SIG-M5 treated with dmso at 0.1 percent for 504 hours (cell line): Measurements from ENCODE around the gene ITSN2.

Source experiments
- DNase-seq: peaks from one replicate; lab custom pipeline; 2025; ENCODE audit not compliant: unreplicated experiment; lab: John Stamatoyannopoulos, UW

Gene ITSN2

GRCh38 chr2:24190503-24190902, 169.8 kb downstream of the ITSN2 start:
- no peak for DNase-seq

- no peak for DNase-seq
Measured at GRCh38 chr2:24189551-24189950, 170.8 kb downstream of the ITSN2 start.

GRCh38 chr2:24183366-24184069, 176.8 kb downstream of the ITSN2 start:
- no peak for DNase-seq

DNA sequence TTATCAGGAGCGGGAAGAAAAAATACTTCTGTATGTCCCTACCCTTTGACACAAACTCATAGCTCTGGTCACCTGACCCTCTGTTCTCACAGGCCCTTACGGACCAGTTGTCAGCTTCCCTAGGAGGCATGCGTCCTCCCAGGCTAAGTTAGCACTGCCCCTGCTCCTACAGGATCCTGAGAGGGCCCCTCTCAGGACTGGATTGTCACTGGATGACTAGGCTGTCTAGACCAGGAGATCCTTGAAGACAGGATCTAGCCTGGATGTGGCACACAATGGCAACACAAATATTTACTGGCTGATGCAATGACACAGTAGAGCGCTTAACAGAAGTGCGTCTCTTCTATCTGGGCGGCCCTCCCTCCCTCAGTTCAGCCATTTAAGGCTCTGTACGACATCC, 177.8 kb downstream of the ITSN2 start:
- DNase-seq: no peak

GRCh38 chr2:24181849-24182248, 178.5 kb downstream of the ITSN2 start:
- DNase-seq: no peak

DNA sequence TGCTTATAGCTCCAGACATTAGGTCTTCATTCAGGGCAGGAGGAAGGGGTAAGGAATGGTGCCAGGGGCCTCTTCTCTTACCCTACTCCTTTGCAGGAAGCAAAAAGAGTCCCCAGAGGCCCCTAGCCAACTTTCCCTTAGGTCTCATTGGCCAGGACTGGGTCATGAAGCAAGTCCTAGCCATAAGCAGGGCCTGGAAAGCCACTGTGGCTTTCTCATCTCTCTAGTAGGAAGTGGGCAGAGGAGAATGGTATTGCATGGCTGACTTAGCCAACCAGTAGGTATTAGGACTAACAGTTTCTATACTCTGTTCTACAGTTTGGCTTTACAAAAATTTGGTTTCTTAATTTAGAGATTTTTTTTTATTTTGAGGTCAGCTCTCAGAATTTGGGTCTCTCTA, 180.7 kb downstream of the ITSN2 start:
- peak; percentile 12 for DNase-seq

DNA sequence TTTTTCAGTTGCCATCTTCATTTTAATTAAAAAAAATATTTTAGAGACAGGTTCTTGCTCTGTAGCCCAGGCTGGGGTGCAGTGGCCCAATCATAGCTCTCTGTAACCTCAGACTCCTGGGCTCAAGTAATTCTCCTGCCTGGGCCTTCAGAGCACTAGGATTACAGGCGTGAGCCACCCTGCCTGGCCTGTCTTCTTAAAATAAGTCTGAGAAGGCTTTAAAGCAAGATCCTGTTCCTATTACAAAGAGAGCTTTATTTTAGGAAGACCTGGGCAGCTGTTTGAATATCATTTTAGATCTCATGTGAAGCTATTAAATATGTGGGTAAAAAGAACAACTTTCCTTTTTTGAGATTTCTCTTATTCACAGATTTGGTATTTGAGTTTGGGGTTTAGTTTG, 184.0 kb downstream of the ITSN2 start:
- DNase-seq: no peak

- DNase-seq: no peak
Measured at GRCh38 chr2:24175631-24176187, 184.6 kb downstream of the ITSN2 start.

DNA sequence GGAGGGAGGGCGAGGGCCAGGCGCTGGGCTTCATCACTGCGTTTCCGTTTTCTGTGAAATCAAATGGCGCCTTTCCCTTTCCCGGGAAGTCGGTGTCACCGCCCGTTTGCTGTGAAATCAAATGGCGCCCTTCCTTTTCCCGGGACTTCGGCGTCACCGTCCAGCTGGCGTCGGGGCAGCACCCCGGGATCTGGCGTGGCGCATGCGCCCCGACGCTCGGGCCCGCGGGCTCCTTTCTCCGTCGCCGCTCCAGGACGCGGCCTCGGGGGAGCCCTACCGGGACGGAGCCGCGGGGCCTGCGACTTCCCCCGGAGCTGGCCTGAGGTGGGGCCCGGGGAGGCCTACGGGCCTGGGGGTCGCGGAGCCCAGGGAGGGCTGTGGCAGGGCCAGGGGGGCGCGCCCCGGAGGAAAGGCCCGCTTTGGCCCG, 185.5 kb downstream of the ITSN2 start, which contains the start of gene FAM228A:
FAM228A (plus strand) TSS at position 203 of the 427 bp plus-strand sequence. CDS start 428 bp downstream, outside the sequence.
- DNase-seq: no peak

GRCh38 chr2:24169023-24169422, 191.3 kb downstream of the ITSN2 start:
- no peak for DNase-seq

- peak; percentile 77 for DNase-seq
Measured at GRCh38 chr2:24164416-24164973, 195.8 kb downstream of the ITSN2 start.

- no peak for DNase-seq
Measured at GRCh38 chr2:24163601-24164000, 196.7 kb downstream of the ITSN2 start.

DNA sequence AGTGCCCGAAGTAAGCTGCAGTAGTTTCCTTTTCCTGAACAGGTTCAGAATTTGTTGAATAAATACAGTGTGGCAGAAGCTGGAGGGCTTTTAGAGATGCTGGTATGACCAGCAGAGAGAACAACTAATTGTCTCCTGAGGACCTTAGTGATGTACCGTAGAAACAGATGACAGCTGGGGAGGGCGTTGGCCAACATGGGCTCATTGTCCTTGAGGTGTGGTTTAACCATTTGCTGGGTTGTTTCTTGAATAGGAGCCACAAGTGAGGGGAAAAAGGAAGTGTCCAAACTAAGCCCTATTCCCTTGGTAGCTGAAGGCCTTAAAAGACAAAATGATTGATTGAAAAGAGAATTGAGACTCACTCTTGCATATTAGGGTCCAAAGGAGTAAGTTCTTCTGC, 197.2 kb downstream of the ITSN2 start:
- peak; percentile 66 for DNase-seq

DNA sequence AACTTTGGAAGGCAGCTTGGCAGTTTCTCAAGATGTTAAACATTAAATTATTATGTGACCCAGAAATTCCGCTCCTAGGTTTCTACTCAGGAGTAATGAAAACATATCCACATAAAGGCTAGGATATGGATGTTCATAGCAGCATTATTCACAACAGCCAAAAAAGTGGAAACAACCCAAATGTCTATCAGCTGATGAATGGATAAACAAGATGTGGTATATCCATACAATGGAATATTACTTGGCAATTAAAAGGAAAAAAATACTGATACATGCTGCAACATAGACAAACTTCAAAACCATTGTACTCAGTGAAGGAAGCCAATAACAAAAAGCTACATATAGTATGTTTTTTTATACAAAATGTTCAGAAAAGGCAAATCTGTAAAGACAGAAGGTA, 197.8 kb downstream of the ITSN2 start:
- no peak for DNase-seq

- DNase-seq: no peak
Measured at GRCh38 chr2:24160761-24161160, 199.6 kb downstream of the ITSN2 start.

- no peak for DNase-seq
Measured at GRCh38 chr2:24159708-24160107, 200.6 kb downstream of the ITSN2 start.

DNA sequence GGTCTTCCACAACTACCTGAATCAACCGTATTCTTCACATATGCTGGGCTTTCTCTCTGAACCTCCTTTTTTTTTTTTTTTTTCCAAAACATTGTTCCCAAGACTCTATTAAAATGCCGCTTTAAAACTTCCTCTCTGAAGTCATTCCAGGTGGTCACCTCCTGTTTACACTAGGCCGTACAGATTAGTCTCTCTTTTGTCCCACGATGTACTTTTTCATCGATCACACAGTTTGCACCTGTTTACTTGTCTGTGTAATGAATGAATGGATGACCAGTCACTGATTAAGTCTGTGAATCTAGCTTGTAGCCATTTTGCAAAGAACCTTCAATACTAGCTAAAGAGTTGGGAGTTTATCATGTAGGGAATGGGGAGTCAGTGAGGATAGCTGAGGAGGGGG, 202.2 kb downstream of the ITSN2 start:
- no peak for DNase-seq

- DNase-seq: no peak
Measured at GRCh38 chr2:24153478-24153877, 206.9 kb downstream of the ITSN2 start.
